Body of pancreas (tissue), 4 donors: ENCODE data around the gene MGRN1.

Experiments
- POLR2A ChIP-seq, 3 donors: fragments of 450-650 bp; IDR thresholded peaks; one replicate each; pipeline ENCODE4 v1.6.1; 2016; ENCODE audit warnings: antibody characterized with exemption in 3 of 3, mild to moderate bottlenecking in 2 of 3
- TF ChIP-seq, protein P1 (sequence below), 7 experiments: fragments of 450-650 bp in 4 of 7; fragments of 200-600 bp in 3 of 7; sonication (generic) in 3 of 7; IDR thresholded peaks; one replicate each; pipeline ENCODE4 v1.5.1; 2016 to 2019; ENCODE audit warnings: antibody characterized with exemption in 7 of 7

DNA sequence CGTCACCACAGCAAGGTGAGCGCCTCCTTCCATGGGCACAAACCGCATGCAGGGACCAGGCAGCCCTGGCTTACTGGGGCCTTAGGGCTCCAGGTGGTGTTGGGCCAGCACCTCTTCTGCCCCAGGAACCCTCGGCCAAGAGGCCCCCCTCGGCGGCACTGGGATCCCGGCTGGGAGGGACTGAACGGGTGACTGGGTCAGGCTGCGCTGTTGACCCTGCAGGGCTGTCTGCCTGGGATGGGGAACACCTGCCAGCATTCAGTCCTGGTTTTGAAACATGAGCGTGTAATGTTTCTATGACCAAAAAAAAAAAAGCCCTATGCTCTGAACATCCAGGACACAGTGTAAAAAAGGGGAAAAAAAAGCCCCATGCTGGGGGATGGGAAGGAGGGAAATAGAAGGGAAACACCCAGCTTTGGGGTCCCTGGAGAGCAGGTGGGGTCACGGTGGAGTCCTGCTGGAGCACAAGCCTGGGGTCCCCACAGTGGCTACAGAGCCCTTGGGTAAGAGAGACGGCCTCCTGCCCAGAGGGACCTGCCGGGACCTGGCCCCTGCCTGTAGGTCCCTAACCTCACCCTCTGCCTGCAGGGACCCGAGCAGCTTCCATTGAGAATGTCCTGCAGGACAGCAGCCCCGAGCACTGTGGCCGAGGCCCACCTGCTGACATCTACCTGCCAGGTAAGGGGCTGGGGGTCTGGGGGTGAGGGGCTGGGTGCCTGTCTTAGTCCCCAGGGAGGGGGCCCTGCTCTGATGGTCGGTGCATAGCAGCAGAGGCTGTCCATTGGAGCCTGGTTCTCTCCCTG lies 58.8 kb downstream of the MGRN1 start:
- TF ChIP-seq, protein P1, sequence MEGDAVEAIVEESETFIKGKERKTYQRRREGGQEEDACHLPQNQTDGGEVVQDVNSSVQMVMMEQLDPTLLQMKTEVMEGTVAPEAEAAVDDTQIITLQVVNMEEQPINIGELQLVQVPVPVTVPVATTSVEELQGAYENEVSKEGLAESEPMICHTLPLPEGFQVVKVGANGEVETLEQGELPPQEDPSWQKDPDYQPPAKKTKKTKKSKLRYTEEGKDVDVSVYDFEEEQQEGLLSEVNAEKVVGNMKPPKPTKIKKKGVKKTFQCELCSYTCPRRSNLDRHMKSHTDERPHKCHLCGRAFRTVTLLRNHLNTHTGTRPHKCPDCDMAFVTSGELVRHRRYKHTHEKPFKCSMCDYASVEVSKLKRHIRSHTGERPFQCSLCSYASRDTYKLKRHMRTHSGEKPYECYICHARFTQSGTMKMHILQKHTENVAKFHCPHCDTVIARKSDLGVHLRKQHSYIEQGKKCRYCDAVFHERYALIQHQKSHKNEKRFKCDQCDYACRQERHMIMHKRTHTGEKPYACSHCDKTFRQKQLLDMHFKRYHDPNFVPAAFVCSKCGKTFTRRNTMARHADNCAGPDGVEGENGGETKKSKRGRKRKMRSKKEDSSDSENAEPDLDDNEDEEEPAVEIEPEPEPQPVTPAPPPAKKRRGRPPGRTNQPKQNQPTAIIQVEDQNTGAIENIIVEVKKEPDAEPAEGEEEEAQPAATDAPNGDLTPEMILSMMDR (IDR thresholded peaks at IDR 0.05): no peak
- TF ChIP-seq POLR2A (IDR thresholded peaks at IDR 0.05): no peak
